HepG2 (cell line): ENCODE data around the gene ING5. TPM values are rescaled to one million over a fixed set of nuclear protein-coding genes. Genes with fewer than 3 reads are reported as not detected.
A peak's percentile ranks its signal among the peaks of the same experiment; 100 is the strongest.

Experiments used
- ATAC-seq: fragments of 200-7000 bp; cut with Tn5 transposase; 3 replicates; pipeline ENCODE4 v1.9.1; 2020; ENCODE audit warnings: mild to moderate bottlenecking, moderate library complexity
- BruUV-seq: library from RNA; stranded (reverse); fragments of 400-500 nt; replicated peaks from 2 replicates; lab custom pipeline; 2021; lab: Mats Ljungman, UMichigan
- CTCF ChIA-PET: fragments of 300-600 bp; formaldehyde crosslinking; extraction: SDS; loops from one replicate; lab custom pipeline; 2021; ENCODE audit warnings: low total read pairs, inconsistent platforms, low intra/inter-chr PET ratio; lab: Yijun Ruan, JAX
- POLR2A ChIA-PET: fragments of 350-600 bp; sonication (Branson Sonifier 250); formaldehyde crosslinking; loops from one replicate; lab custom pipeline; 2020; ENCODE audit warnings: antibody characterized with exemption, inconsistent platforms; lab: Yijun Ruan, JAX
- DNase-seq: peaks from one replicate; pipeline ENCODE4 v3.0.0-alpha.2; 2015; ENCODE audit warnings: low spot score
- FAIRE-seq: peaks from 3 replicates; lab custom pipeline; 2011; peaks lifted over from hg19 to GRCh38; lab: Jason Lieb, UNC
- H2AFZ ChIP-seq: one replicate; pipeline ENCODE4 v1.6.1; 2011; ENCODE audit warnings: low read length, inconsistent platforms
- H3K27ac ChIP-seq: fragments of 300-600 bp; 3 replicates; pipeline ENCODE4 v1.8.0; 2011; ENCODE audit warnings: mixed run types, mild to moderate bottlenecking, mixed read lengths, low read length, inconsistent platforms; ENCODE audit not compliant: insufficient read depth; ENCODE audit errors: extremely low read length
- H3K27me3 ChIP-seq, 2 experiments: fragments of 200-600 bp in 1 of 2; 2 replicates in 1 of 2; 3 replicates in 1 of 2; pipeline versions ENCODE4 v1.6.0 to v1.8.0; 2011; ENCODE audit warnings: low read length in 2 of 2, mild to moderate bottlenecking in 2 of 2, moderate library complexity in 2 of 2, inconsistent platforms in 1 of 2; ENCODE audit not compliant: insufficient read depth in 2 of 2, control insufficient read depth in 1 of 2
- H3K36me3 ChIP-seq, 2 experiments: fragments of 200-600 bp in 1 of 2; replicated peaks in 1 of 2; 2 replicates in 1 of 2; 3 replicates in 1 of 2; pipeline versions ENCODE4 v1.5.1 to v1.8.0; 2011; ENCODE audit warnings: low read length in 2 of 2, inconsistent platforms in 1 of 2; ENCODE audit not compliant: insufficient read depth in 2 of 2, control insufficient read depth in 1 of 2
- H3K4me1 ChIP-seq: 2 replicates; pipeline ENCODE4 v1.5.1; 2012; ENCODE audit warnings: low read length, inconsistent platforms; ENCODE audit not compliant: insufficient read depth
- H3K4me2 ChIP-seq: 2 replicates; pipeline ENCODE4 v1.6.0; 2011; ENCODE audit warnings: low read depth, low read length, inconsistent platforms
- H3K4me3 ChIP-seq, 3 experiments: fragments of 200-600 bp in 1 of 3; sonication (generic), shearing (Covaris generic) in 1 of 3; replicated peaks in 1 of 3; 2 replicates each; pipeline ENCODE4 v1.5.1; 2011 to 2016; ENCODE audit warnings: low read length in 3 of 3, inconsistent platforms in 2 of 3, low read depth in 2 of 3, mild to moderate bottlenecking in 2 of 3, control low read depth in 1 of 3, mixed read lengths in 1 of 3; ENCODE audit not compliant: insufficient read depth in 1 of 3
- H3K79me2 ChIP-seq: one replicate; pipeline ENCODE4 v1.6.1; 2011; ENCODE audit warnings: low read length, inconsistent platforms; ENCODE audit not compliant: insufficient read depth
- H3K9ac ChIP-seq: 2 replicates; pipeline ENCODE4 v1.6.0; 2011; ENCODE audit warnings: mild to moderate bottlenecking, low read depth, low read length, inconsistent platforms; ENCODE audit not compliant: insufficient read depth
- H3K9me3 ChIP-seq: 2 replicates; pipeline ENCODE4 v1.5.1; 2012; ENCODE audit warnings: mild to moderate bottlenecking, low read length
- H4K20me1 ChIP-seq: 2 replicates; pipeline ENCODE4 v1.6.0; 2011; ENCODE audit warnings: inconsistent platforms, mild to moderate bottlenecking, low read length, moderate library complexity; ENCODE audit not compliant: insufficient read depth
- DNMT1 ChIP-seq: sonication (generic); formaldehyde crosslinking; IDR thresholded peaks from 2 replicates; pipeline ENCODE4 v1.5.1; 2020; ENCODE audit warnings: mild to moderate bottlenecking, missing genetic modification reagents
- FOSL2 ChIP-seq: sonication (generic); formaldehyde crosslinking; IDR thresholded peaks from 2 replicates; pipeline ENCODE4 v1.4.0; 2020; ENCODE audit warnings: missing genetic modification reagents
- FOXA1 ChIP-seq, 2 experiments: fragments of 450-650 bp in 1 of 2; sonication (generic) in 1 of 2; formaldehyde crosslinking in 1 of 2; IDR thresholded peaks; 2 replicates each; pipeline versions ENCODE4 v1.4.0 to v1.6.1; 2016 to 2020; ENCODE audit warnings: missing genetic modification reagents in 1 of 2
- GZF1 ChIP-seq: sonication (generic); formaldehyde crosslinking; IDR thresholded peaks from 2 replicates; pipeline ENCODE4 v1.5.1; 2020; ENCODE audit warnings: mild to moderate bottlenecking, missing genetic modification reagents
- HNF1A ChIP-seq, 2 experiments: sonication (generic) in 1 of 2; formaldehyde crosslinking in 1 of 2; IDR thresholded peaks; 2 replicates each; pipeline versions ENCODE4 v1.4.0 to v1.6.1; 2016 to 2020; ENCODE audit warnings: borderline replicate concordance in 1 of 2, low read depth in 1 of 2, mild to moderate bottlenecking in 1 of 2, missing genetic modification reagents in 1 of 2
- IKZF4 ChIP-seq: sonication (generic); formaldehyde crosslinking; IDR thresholded peaks from 2 replicates; pipeline ENCODE4 v1.5.1; 2020; ENCODE audit warnings: borderline replicate concordance, mild to moderate bottlenecking, low read depth, missing genetic modification reagents; ENCODE audit errors: not compliant biosample characterization
- MIXL1 ChIP-seq: IDR thresholded peaks from 2 replicates; pipeline ENCODE4 v1.6.1; 2016
- MNT ChIP-seq: fragments of 450-650 bp; IDR thresholded peaks from 2 replicates; pipeline ENCODE4 v1.6.1; 2016
- PITX1 ChIP-seq: sonication (generic); formaldehyde crosslinking; IDR thresholded peaks from 2 replicates; pipeline ENCODE4 v1.5.1; 2020; ENCODE audit warnings: mild to moderate bottlenecking, missing genetic modification reagents
- SIX4 ChIP-seq: sonication (generic); formaldehyde crosslinking; IDR thresholded peaks from 2 replicates; pipeline ENCODE4 v1.4.0; 2020; ENCODE audit warnings: missing genetic modification reagents
- SMAD3 ChIP-seq: sonication (generic); formaldehyde crosslinking; IDR thresholded peaks from 2 replicates; pipeline ENCODE4 v1.4.0; 2020; ENCODE audit warnings: missing genetic modification reagents
- YEATS2 ChIP-seq: sonication (generic); formaldehyde crosslinking; IDR thresholded peaks from 2 replicates; pipeline ENCODE4 v1.4.0; 2020; ENCODE audit warnings: missing genetic modification reagents, borderline replicate concordance
- ZBTB49 ChIP-seq: sonication (generic); formaldehyde crosslinking; IDR thresholded peaks from 2 replicates; pipeline ENCODE4 v1.4.0; 2020; ENCODE audit warnings: missing genetic modification reagents, borderline replicate concordance
- ZNF644 ChIP-seq: IDR thresholded peaks from 2 replicates; pipeline ENCODE4 v1.6.1; 2016; ENCODE audit warnings: low read depth
- ZNF746 ChIP-seq: sonication (generic); formaldehyde crosslinking; IDR thresholded peaks from 2 replicates; pipeline ENCODE4 v1.8.0; 2022; ENCODE audit warnings: mild to moderate bottlenecking, missing genetic modification reagents
- WGBS: methylation state at CpG from one replicate; pipeline ENCODE4 v1.1.6; 2017; ENCODE audit warnings: low lambda C conversion rate; 5-methylcytosine and 5-hydroxymethylcytosine counted together
- in situ Hi-C: cut with HindIII; loops from 2 replicates; pipeline ENCODE4 v1.10.0; 2017; ENCODE audit warnings: low pct_unique_long_range_greater_than_20kb; ENCODE audit not compliant: extremely low pct_ligation_motif_present
- intact Hi-C: fragments of 100-400 bp; cut with micrococcal nuclease; formaldehyde crosslinking; loops from one replicate; pipeline ENCODE4 v1.10.0; 2022; ENCODE audit not compliant: unreplicated experiment
- polyA plus RNA-seq, 8 experiments: library from polyadenylated mRNA; depleted of rRNA in 3 of 8; stranded (reverse) in 7 of 8; unstranded in 1 of 8; fragments of >200 nt; fragmentation: Illumina TruSeq in 4 of 8; extraction: Trizol in 4 of 8; gene quantifications; 2 replicates each; pipeline versions ENCODE4 v1.2.1 to v1.2.3, GENCODE V29; 2011 to 2016; ENCODE audit warnings: low read depth in 4 of 8, missing spikeins in 1 of 8, mixed read lengths in 1 of 8; ENCODE audit not compliant: insufficient read depth in 1 of 8
- total RNA-seq, 5 experiments: library from RNA; depleted of rRNA; stranded (reverse); fragments of >200 nt; fragmentation: Illumina TruSeq; extraction: Trizol; gene quantifications; 2 replicates each; pipeline ENCODE4 v1.2.3, GENCODE V29; 2016; ENCODE audit warnings: low read depth in 1 of 5

ING5 gene
- total and polyA plus RNA-seq, 2 of the 13 experiments (the other 11 are each of a cell fraction or from before 2014, with no cell fraction given) = 61.9 to 71.9 TPM

- no peak for TF ChIP-seq HNF1A (IDR thresholded peaks at IDR 0.05; ENCODE audit: low read depth)
- TF ChIP-seq HNF1A (CRISPR knock-in tag; IDR thresholded peaks at IDR 0.05; ENCODE audit: borderline replicate concordance) = no peak
- TF ChIP-seq ZNF644 (CRISPR knock-in tag) = no peak
Observed at GRCh38 chr2:241695651-241696050, 6.2 kb upstream of the ING5 start (continued).

GRCh38 chr2:241701149-241701398 is 765 bp upstream of the ING5 start:
- FAIRE-seq (no peak), ATAC-seq (no peak), DNase-seq (no peak)
- CTCF ChIA-PET = no interaction called here
- POLR2A ChIA-PET = interaction anchor here (0.6 to 7.5 kb wide), 14 partner anchors 11 to 386 kb away, joined by 3 to 234 read pairs (median 7); partner anchors contain the start of genes ATG4B, D2HGDH, DTYMK and NEU4
- H3K9ac ChIP-seq = peak overlapping the region; percentile 100
- BruUV-seq = no TSS peak
- H3K36me3 ChIP-seq = peaks cover 10 to 15% of the 10 kb centered on the region in 2 experiments
- in situ Hi-C loops = no loop called here
- peak overlapping the region; percentile 65 to 81 (median 75) for H3K4me3 ChIP-seq
- H3K4me2 ChIP-seq = peak overlapping the region; percentile 98
- H3K27ac ChIP-seq = peak overlapping the region; percentile 98
- H4K20me1 ChIP-seq = peaks cover 18% of the 10 kb centered on the region; the same call in 1 of the 2 replicates
- H3K79me2 ChIP-seq = peaks cover 25% of the 10 kb centered on the region
- H3K4me1 ChIP-seq = peaks cover 35% of the 10 kb centered on the region
- no peak overlapping the region for H2AFZ ChIP-seq
- intact Hi-C loops = loop anchor here (1.0 kb wide), 1 partner anchor 15 kb away; the partner anchor contains the start of gene DTYMK
- H3K27me3 ChIP-seq = no peaks in the 10 kb centered on the region
- H3K9me3 ChIP-seq = peaks cover 5% of the 10 kb centered on the region; the same call in 1 of the 2 replicates
- 6% methylated on average over 17 of the region's 17 CpGs for WGBS
- TF ChIP-seq MIXL1 (CRISPR knock-in tag) = 0 out of 2 replicates have a peak, but pooled peaks have one; percentile 25
- TF ChIP-seq SIX4 = 0 out of 2 replicates have a peak, but pooled peaks have one; percentile 17
- TF ChIP-seq FOXA1 (IDR thresholded peaks at IDR 0.05) = no peak
- TF ChIP-seq FOXA1 (CRISPR knock-in tag; IDR thresholded peaks at IDR 0.05) = 0 out of 2 replicates have a peak, but pooled peaks have one; percentile 6
- TF ChIP-seq GZF1 (CRISPR knock-in tag) = no peak
- TF ChIP-seq IKZF4 = no peak
- TF ChIP-seq ZBTB49 (CRISPR knock-in tag) = no peak
- peak; percentile 20 for TF ChIP-seq FOSL2
- TF ChIP-seq PITX1 (CRISPR knock-in tag) = 0 out of 2 replicates have a peak, but pooled peaks have one; percentile 14
- no peak for TF ChIP-seq SMAD3 (CRISPR knock-in tag)
- TF ChIP-seq ZNF746 (CRISPR knock-in tag) = no peak; the same call in 1 of the 2 replicates
- TF ChIP-seq MNT = peak; percentile 58; the same call in 1 of the 2 replicates
- TF ChIP-seq YEATS2 = 0 out of 2 replicates have a peak, but pooled peaks have one; percentile 71
- no peak for TF ChIP-seq DNMT1 (CRISPR knock-in tag)
